B cell (primary cell): Measurements from ENCODE around the gene PKNOX2.

ENCODE experiments used
- CTCF ChIP-seq: fragments of 200-600 bp; IDR thresholded peaks from one replicate; pipeline ENCODE4 v1.8.0; 2022; ENCODE audit warnings: antibody characterized with exemption, mild to moderate bottlenecking
- EZH2 ChIP-seq: IDR thresholded peaks from 2 replicates; pipeline ENCODE4 v1.6.1; 2012; ENCODE audit warnings: borderline replicate concordance, low read depth, mild to moderate bottlenecking, moderate library complexity, low read length; ENCODE audit not compliant: insufficient read depth, poor library complexity, severe bottlenecking

- TF ChIP-seq CTCF (no peak), EZH2 (no peak)
Measured at GRCh38 chr11:125435461-125436238, 271.1 kb downstream of the PKNOX2 start.
